Duodenal mucosa (tissue), 2 donors: Measurements from ENCODE around the gene SIGLEC8.

Source experiments
- H3K27ac ChIP-seq: one replicate; pipeline ENCODE4 v1.7.0; 2013; ENCODE audit warnings: low read depth, low read length
- H3K27me3 ChIP-seq, 2 donors: one replicate each; pipeline ENCODE4 v1.7.0; 2013; ENCODE audit warnings: low read length in 2 of 2, control low read depth in 1 of 2; ENCODE audit not compliant: insufficient read depth in 2 of 2, control insufficient read depth in 1 of 2
- H3K36me3 ChIP-seq, 2 donors: one replicate each; pipeline ENCODE4 v1.7.0; 2013; ENCODE audit warnings: low read length in 2 of 2, control low read depth in 1 of 2; ENCODE audit not compliant: insufficient read depth in 2 of 2, control insufficient read depth in 1 of 2
- H3K4me1 ChIP-seq, 2 donors: one replicate each; pipeline ENCODE4 v1.7.0; 2013; ENCODE audit warnings: low read length in 2 of 2, control low read depth in 1 of 2; ENCODE audit not compliant: insufficient read depth in 2 of 2, control insufficient read depth in 1 of 2
- H3K4me3 ChIP-seq, 2 donors: one replicate each; pipeline ENCODE4 v1.7.0; 2013; ENCODE audit warnings: low read length in 2 of 2, low read depth in 1 of 2
- H3K9ac ChIP-seq, 2 donors: one replicate each; pipeline ENCODE4 v1.7.0; 2013; ENCODE audit warnings: low read length in 2 of 2, low read depth in 1 of 2
- H3K9me3 ChIP-seq, 2 donors: one replicate each; pipeline ENCODE4 v1.7.0; 2013; ENCODE audit warnings: low read length in 2 of 2, control low read depth in 1 of 2; ENCODE audit not compliant: control insufficient read depth in 1 of 2

SIGLEC8 gene

DNA sequence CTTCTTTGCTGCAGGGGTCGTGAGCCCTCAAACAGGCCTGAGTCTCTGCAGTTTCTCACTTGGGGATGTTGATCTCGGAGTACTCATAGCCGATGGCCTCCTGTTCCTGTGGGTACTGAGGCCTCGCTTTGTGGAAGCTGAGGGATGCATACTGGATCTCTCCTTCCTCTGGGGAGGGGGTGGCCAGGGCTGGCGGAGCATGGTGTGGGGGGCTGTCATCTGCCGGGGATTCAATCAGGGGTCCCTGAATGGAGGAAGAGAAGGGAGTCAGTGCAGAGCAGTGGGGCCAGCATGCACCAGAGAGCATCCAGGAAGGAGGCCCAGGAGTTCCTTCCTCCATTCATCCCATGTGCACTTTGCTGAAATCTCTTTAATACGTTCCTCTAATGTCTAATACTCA, 33.3 kb upstream of the SIGLEC8 start:
- Histone ChIP-seq H3K9ac (no peak overlapping the region), H3K36me3 (no peaks in the 10 kb centered on the region), H3K27me3 (no peaks in the 10 kb centered on the region), H3K27ac (no peak overlapping the region), H3K9me3 (no peaks in the 10 kb centered on the region), H3K4me3 (no peak overlapping the region), H3K4me1 (no peaks in the 10 kb centered on the region)

DNA sequence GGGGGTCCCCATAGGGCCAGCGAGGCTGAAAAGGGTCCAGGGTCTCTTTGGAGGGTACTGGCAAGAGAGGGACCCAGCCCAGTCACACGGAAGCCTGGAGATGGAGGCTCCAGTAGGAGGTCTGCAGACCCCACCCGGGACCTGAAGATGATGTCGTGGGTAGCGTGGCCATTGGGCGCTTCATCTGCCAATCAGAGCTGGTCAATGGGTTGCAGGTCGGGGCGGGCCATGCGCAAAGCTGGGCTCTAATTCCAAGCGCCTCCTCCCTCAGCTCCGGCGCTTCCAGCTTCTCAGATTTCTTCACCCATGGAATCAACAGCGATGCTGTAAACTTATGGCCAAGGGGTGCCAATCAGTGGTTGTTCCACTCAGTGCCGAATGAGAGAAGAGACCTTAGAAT, 32.4 kb upstream of the SIGLEC8 start:
- no peak overlapping the region for H3K9ac ChIP-seq
- H3K27ac ChIP-seq = no peak overlapping the region
- peaks cover 0 to 4% of the 10 kb centered on the region in 2 donors for H3K36me3 ChIP-seq
- H3K4me3 ChIP-seq = no peak overlapping the region
- H3K27me3 ChIP-seq = no peaks in the 10 kb centered on the region
- H3K4me1 ChIP-seq = no peaks in the 10 kb centered on the region
- no peaks in the 10 kb centered on the region for H3K9me3 ChIP-seq

DNA sequence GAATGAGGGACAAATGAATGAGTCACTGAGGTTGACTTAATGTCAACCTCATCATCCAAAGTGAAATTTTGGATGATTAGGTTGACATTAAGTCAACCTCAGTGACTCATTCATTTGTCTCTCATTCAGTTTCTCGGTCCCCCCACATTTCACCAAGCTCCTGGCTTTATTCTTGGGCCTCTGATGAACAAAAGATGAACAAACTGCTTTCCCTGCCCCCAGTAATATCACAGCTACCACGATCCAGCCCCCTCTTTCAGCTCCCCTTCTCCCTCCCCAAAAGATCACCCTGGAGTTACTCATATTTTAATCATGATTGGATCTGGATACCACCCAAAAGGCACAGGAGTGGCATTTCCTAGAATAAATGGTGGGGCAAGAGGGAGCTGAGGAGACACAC, 30.9 kb upstream of the SIGLEC8 start:
- Histone ChIP-seq H3K9me3 (no peaks in the 10 kb centered on the region), H3K9ac (no peak overlapping the region), H3K27me3 (no peaks in the 10 kb centered on the region), H3K27ac (no peak overlapping the region), H3K4me1 (no peaks in the 10 kb centered on the region), H3K4me3 (no peak overlapping the region), H3K36me3 (peaks cover 0 to 13% of the 10 kb centered on the region in 2 donors)

DNA sequence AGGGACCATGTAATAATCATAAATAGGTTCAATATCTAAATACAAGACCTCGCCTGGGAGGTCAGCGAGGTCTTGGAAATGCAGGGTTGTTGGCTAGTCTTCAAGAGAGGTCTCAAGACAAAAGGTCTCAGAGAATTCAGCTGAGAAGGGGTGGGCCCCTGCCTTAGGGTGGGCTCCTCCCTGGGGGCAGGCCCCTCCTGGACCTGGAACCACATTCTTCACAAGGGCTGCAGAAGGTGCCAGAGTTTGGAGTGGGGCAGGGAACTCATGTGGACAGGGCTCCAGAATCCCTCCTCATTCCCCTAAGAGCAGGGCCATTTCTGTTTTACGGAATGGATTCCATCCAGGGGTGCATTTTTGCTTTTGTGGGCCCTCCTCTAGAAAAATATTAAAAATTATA, 30.2 kb upstream of the SIGLEC8 start:
- no peaks in the 10 kb centered on the region for H3K27me3 ChIP-seq
- peaks cover 0 to 19% of the 10 kb centered on the region in 2 donors for H3K36me3 ChIP-seq
- H3K4me3 ChIP-seq = no peak overlapping the region
- H3K4me1 ChIP-seq = no peaks in the 10 kb centered on the region
- no peaks in the 10 kb centered on the region for H3K9me3 ChIP-seq
- no peak overlapping the region for H3K9ac ChIP-seq
- H3K27ac ChIP-seq = no peak overlapping the region

DNA sequence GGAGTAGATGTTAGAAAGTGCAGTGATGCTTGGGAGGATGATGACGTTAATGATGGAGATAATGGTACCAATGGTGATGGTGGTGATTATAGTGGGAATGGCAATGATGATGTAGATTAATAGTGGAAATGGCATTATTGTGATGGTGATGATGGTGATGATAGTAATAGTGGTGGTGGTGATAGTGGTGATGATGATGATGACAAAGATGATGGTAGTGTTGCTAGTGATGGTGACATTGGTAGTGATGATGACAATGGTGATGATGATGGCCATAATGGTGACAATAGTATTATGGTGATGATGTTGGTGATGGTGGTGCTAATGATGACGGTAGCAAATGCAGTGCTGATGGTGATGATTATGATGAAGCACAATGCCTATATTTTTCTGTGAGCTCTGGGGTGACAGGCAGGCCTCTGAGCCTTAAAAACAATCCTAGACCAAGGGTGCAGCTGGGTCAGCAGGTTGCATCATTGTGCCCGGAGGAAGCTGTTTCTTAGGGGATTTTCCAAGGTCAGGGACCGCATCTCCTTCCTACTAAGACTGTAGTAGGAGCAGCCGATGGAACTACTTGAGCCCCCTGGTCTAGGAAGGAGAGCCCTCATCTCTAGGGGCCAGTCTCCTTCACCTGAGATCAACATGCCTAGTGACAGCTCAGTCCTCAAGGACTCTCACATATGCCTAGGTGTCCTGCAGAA, 27.9 kb upstream of the SIGLEC8 start:
- H3K9me3 ChIP-seq = no peaks in the 10 kb centered on the region
- H3K27ac ChIP-seq = no peak overlapping the region
- H3K9ac ChIP-seq = no peak overlapping the region
- no peaks in the 10 kb centered on the region for H3K27me3 ChIP-seq
- H3K4me3 ChIP-seq = no peak overlapping the region
- H3K36me3 ChIP-seq = peaks cover 0 to 24% of the 10 kb centered on the region in 2 donors
- no peaks in the 10 kb centered on the region for H3K4me1 ChIP-seq

DNA sequence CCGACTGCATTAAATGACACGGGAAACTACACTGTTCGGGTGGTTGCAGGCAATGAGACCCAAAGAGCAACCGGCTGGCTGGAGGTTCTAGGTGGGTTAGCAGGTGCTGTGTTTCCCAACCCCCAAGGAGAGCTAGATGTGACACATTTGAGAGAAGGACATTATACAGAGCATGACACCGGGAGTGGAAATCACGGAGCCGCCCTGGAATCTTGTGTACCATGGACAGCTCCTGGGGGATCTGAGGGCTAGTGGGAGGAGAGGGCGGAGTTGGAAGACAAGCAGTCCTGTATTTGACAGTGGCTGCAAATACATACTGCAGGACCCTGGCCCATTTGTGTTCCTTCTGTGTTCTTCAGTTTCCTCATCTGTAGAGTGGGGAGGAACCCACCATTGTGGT, 22.3 kb upstream of the SIGLEC8 start:
- no peaks in the 10 kb centered on the region for H3K27me3 ChIP-seq
- H3K27ac ChIP-seq = no peak overlapping the region
- no peaks in the 10 kb centered on the region for H3K9me3 ChIP-seq
- peak overlapping the region; percentile 43 to 70 for H3K4me3 ChIP-seq
- peaks cover 2 to 16% of the 10 kb centered on the region in 2 donors for H3K4me1 ChIP-seq
- no peak overlapping the region for H3K9ac ChIP-seq
- peaks cover 0 to 22% of the 10 kb centered on the region in 2 donors for H3K36me3 ChIP-seq

GRCh38 chr19:51479531-51480331, 21.5 kb upstream of the SIGLEC8 start:
- H3K4me3 ChIP-seq = peak overlapping the region; percentile 66 to 70
- no peak overlapping the region for H3K27ac ChIP-seq
- peaks cover 6 to 19% of the 10 kb centered on the region in 2 donors for H3K4me1 ChIP-seq
- no peaks in the 10 kb centered on the region for H3K9me3 ChIP-seq
- peaks cover 0 to 17% of the 10 kb centered on the region in 2 donors for H3K36me3 ChIP-seq
- H3K27me3 ChIP-seq = no peaks in the 10 kb centered on the region
- peak overlapping the region in 1 of 2 donors; percentile 68 for H3K9ac ChIP-seq

- H3K36me3 ChIP-seq = peaks cover 0 to 9% of the 10 kb centered on the region in 2 donors
- no peaks in the 10 kb centered on the region for H3K27me3 ChIP-seq
- H3K9me3 ChIP-seq = no peaks in the 10 kb centered on the region
- peak within 1 kb of the TSS; percentile 65 for H3K27ac ChIP-seq
- peaks cover 14 to 28% of the 10 kb centered on the region in 2 donors for H3K4me1 ChIP-seq
- peak within 1 kb of the TSS; percentile 66 to 70 for H3K4me3 ChIP-seq
- peak within 1 kb of the TSS; percentile 68 to 74 for H3K9ac ChIP-seq
Observed at GRCh38 chr19:51478381-51479234, 20.4 kb upstream of the SIGLEC8 start, which contains the start of gene CEACAM18. Gene CEACAM18, plus strand, starts transcription at chr19:51478539.

DNA sequence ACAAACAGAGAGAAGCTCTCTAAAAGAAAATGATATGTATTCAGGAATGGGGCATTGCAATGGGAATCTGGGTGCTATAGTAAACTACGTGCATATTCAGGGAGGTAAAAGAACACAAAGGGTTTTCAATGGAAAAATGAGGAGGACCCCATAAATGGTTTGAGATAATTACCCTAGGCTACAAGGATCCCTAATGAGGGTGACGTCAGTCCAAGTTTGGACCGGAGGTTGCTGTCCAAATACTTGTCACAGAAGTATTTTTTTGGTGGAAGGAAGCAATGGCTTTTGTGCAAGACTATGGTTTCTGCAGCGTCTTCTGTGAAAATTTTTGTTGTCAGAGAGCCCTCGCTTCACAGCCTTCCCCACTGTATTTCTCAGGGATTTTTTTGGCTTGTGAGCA, 19.1 kb upstream of the SIGLEC8 start:
- H3K9me3 ChIP-seq = no peaks in the 10 kb centered on the region
- peaks cover 22 to 38% of the 10 kb centered on the region in 2 donors for H3K4me1 ChIP-seq
- H3K36me3 ChIP-seq = peaks cover 0 to 6% of the 10 kb centered on the region in 2 donors
- peak overlapping the region; percentile 54 for H3K27ac ChIP-seq
- H3K4me3 ChIP-seq = no peak overlapping the region
- H3K9ac ChIP-seq = no peak overlapping the region
- H3K27me3 ChIP-seq = no peaks in the 10 kb centered on the region
